HG02759 (cell line): ENCODE data around the gene CLEC2L.
"Not testable (repeated sequence)": the region's sequence is repeated elsewhere in the genome, so short reads cannot be mapped to it uniquely, and the experiment has no call there.

Source experiments
- ATAC-seq: cut with Tn5 transposase; IDR thresholded peaks from one replicate; pipeline ENCODE4 v1.9.1; 2021; ENCODE audit warnings: mild to moderate bottlenecking, moderate library complexity; ENCODE audit not compliant: unreplicated experiment

CLEC2L gene

DNA sequence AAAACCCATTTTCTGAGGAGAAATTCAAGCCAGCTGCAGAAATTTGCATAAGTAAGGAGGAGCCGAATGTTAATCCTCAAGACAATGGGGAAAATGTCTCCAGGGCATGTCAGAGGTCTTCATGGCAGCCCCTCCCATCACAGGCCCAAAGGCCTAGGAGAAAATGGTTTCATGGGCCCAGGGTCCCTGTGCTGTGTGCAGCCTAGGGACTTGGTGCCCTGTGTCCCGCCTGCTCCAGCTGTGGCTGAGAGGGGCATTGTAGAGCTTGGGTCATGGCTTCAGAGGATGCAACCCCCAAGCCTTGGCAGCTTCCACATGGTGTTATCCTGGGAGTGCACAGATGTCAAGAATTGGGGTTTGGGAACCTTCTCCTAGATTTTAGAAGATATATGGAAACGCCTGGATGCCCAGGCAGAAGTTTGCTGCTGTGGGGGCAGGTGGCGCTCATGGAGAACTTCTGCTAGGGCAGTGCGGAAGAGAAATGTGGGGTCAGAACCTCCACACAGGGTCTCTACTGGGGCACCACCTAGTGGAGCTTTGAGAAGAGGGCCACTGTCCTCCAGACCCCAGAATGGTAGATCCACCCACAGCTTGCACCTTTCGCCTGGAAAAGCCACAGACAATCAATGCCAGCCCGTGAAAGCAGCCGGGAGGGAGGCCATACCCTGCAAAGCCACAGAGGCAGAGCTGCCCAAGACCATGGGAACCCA, 30.7 kb downstream of the CLEC2L start:
- not testable (repeated sequence) for ATAC-seq

DNA sequence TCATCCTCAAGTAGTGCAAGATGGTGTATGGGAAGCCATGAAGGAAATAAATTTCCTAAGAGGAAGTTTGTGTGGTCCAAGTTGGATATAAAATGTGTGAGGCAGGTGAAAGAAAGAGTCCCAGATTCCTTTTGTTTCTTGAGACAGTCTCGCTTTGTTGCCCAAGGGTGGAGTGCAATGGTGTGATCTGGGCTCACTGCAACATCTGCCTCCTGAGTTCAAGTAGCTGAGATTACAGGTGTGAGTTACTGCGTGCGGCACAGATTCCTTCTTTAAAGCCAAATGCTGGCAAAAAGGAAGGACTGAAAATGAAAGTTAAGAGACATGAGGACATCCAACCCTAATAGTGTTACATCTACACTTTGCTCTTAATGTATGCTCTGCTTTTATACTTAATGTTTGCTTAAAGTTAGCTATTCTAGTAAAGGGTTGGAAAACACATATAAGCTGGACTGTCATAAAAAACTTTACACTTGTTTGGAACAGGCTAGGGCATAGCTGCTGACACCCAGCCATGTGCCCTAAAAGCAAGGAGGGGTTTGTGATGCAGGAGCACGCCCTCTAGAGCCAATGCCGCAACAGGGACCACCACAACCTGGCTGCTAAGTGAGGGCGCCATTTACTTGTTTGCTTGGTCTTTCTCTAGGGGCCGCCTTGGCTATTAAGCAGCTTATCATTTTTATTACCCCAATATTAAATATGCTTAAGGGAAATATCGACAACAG, 34.5 kb downstream of the CLEC2L start:
- no peak for ATAC-seq

DNA sequence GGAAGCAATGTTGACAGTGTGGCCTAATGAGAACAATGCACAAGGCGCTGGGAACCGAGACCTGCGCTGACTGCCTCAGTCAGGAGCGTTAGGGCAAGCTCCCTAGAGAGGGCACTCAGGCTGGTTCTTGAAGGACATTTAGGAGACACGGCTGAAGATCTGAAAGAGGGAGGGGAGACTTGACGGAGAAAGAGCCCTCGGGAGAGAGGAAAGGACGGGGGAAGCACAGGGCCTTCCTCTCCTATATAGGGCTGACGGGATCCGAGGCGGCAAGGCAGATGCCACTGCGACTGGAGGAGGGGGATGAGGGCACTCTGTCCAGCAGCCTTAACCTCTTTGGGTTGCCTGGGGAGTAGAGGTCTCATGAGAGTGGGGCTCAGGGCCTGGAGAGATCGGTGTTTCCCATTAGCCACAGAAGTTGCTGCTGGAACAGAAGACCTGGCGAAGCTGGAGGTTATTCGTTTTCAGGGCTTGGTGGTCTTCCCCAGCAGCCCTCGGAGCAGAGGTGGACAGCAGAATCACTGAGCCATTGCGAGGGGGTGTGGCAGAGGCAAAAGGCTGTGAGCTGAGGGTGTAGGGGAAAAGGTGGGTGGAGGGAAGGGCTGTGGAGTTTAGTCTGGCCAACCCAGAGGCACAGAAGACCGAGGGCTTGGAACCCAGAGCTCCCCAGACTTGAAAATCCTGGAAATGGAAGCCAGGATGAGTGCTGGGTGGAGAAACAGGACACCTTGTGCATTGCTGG, 36.0 kb downstream of the CLEC2L start:
- no peak for ATAC-seq

DNA sequence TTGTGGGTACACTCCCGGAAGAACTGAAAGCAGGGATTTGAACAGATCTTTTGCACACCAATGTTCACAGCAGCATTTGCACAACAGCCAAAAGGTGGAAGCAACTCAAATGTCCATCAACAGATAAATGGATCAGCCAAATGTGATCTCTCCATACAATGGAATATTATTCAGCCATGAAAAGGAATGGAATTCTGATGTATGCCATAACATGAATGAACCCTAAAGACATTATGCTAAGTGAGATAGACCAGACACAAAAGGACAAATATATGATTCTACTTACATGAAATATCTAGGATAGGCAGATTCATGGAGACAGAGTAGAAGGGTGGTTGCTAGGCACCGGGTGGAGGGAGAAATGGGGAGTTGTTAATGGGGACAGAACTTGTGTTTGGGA, 36.7 kb downstream of the CLEC2L start:
- no peak for ATAC-seq

DNA sequence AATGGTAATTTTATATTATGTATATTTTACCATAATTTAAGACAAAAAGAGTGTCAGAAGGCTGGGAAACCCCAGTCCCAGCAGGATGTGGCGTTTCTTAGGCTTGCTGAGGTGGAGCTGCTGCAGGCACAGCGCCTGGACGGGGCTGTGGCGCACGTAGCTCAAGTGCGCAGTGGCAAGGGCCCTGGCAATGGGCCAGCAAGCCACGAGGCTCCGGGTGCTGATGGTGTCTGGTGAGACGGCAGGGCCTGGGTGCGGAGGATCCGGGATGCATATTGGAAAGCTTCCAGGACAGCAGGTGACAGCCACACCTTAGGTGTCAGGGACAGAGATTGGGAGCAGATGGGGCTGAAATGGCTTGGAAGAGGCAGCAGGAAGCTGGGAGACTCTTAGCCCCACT, 37.2 kb downstream of the CLEC2L start:
- no peak for ATAC-seq

DNA sequence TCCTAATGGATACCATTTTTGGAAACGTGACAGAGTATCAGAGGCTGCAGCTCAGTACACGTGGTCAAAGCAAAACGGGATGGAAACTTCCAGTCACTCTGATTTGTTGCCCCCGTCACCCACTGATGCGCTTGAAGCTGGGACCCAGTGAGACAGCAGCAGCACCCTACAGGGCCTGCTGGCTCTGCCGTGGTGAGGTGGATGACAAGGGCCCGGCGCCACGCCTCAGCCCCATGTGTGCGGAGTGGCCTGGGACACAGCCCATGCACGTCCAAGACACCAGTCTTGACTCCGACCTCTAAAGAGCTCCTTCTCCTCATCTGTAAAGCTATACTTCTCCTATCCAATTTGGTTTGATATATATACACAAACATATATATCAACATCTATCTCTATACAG, 39.0 kb downstream of the CLEC2L start:
- ATAC-seq, result no peak

DNA sequence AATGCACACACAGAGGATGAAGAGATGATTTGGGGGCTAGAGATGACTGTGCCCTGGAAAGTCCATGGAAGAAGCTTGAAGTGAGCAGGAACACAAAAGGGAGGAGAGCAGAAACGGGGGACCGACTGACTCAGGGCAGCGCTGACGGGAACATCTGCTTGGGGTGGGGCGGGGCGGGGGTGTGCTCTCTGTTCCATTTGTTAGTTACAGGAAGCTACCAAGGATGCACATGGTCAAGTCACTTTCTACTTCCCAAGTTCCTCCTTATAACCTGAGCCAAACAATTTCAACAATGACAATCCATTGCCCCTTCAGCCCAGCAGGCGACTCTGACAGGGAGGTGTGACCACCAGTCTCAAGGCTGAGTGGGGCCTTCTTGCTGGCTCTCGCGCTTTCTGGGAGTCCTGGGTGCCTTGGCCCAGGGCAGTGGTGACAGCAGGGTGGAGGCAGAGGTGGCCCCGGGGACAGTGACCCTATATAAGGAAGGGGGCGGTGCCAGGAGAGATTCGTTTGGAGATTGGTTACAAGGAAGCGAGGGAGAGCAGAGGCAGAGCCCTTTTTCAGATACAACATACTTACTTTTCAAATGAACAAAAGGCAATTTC, 39.6 kb downstream of the CLEC2L start:
- no peak for ATAC-seq

DNA sequence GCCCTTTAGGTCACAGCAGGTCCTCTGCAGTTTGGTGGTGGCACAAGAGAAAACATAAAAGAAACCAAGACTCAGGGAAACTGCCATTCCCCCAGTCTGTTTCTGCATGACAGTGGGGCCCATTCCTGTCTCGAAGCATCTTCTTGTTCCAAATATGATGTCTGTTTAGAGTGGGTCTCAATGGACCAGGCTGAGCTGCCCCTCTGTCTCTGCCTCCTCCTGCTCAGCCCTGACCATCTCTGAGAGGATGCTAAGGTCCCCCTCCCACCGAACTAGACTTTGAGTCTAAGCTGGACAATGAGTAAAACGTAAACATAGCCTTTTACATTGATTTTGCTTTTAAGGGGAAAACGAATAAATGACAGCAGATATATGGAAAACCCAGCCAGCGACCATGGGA, 40.4 kb downstream of the CLEC2L start:
- ATAC-seq, result no peak

DNA sequence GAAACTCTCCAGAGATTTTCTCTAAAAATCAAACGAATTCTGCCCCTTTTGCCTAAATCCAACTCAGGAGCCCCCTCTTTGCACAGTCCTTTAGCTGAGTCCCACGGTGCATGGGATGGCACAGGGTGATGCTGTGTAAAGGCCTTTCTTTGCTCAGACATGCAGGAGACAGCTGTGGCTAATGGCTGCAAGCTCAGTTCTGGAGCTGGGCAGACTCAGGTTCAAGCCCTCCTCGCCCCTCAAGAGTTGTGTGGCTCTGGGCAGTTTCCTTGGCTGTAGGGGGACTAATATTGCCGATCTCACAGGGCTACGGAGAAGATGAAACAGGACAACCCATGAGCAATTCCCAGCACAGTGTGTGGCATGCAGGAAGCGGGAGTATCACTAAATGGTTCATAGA, 42.6 kb downstream of the CLEC2L start:
- no peak for ATAC-seq

DNA sequence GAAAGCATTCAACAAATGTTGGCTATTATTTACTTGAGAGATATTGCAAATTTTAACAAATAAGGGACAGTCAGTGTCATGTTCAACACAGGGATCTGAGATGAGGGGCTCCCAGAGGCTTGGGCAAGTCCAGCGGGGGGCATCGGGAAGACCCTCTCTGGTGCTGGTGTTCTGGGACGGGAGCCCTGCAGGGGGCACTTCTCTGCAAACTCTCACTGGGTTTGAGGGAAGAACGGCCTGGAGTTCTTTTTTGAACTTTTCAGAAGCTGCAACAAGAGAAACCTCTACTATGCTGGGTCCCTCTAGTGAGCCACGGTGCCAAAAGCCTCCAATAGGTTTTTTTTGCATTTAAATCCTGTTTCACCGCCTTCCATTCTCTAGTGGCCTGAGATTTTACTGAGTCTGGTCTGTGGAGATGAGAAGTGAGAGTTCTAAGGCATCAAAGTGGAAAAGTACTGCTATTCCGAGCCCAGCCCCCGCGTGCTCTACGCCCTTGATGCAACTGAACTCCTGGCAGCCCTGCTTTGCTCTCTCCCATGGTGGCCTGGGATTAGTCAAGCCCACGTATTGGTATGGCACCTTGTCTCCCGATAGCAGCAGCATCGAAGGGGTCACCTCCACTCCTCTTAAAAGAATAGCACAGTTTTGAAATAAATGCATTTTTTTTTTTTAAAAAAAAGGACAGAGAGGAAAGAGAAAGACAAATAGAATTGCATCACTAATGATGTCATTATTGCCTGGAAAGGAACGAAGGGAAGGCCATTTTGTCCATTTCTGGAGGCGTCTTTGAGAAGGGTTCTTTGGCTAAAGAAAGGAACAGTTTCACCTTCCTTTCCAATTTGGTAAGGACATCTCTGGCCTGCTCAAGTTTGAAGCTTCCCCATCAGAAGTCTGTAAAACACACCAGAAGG, 43.5 kb downstream of the CLEC2L start:
- ATAC-seq, result no peak

DNA sequence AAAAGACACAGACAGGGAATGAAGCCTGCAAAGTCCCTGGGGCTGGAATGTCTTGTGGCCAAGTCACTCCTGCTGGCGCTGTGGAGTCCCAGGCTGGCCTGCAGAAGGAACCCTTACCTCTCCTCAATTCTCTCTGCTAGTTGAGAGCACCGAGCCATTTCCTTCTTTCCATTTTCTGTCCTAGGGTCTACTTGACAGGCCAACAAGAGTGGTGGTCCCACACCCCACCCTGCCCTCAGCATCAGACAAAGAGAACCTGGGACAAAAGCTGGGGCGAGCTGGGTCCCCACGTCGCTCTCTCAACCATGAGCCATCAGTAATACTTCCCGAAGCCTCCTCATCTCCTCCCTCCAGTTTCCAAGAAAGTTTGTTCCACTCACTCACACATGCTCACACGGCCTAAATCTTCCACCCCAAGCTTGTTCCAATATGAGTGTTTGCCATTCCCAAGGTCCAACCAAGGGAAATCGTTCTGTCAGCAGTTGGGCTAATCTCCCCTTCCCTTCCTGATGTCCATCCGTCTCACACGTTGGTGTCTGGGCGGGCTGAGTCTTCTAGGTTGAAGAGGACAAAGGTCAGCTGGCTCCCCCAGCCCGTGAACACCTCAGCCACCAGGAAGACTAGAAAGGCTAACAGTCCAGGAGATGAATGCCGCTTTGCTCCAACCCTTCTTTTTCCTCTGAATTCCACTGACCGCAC, 44.3 kb downstream of the CLEC2L start:
- ATAC-seq, result no peak

DNA sequence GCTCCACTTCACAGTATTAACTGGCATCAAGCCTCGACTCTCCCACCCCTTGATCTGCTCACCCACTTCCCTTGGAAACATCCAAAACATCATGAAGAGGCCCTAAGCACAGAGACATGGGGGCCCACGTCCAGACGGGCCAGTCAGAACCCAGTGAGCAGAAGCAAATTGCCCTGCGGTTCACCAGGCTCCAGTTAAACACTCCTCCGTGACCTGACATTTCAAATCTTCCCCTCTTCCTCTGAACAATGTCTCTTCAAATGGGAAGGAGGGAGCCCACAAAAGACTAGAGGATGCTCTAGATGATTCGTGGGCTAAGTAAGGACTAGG, 44.8 kb downstream of the CLEC2L start:
- no peak for ATAC-seq

DNA sequence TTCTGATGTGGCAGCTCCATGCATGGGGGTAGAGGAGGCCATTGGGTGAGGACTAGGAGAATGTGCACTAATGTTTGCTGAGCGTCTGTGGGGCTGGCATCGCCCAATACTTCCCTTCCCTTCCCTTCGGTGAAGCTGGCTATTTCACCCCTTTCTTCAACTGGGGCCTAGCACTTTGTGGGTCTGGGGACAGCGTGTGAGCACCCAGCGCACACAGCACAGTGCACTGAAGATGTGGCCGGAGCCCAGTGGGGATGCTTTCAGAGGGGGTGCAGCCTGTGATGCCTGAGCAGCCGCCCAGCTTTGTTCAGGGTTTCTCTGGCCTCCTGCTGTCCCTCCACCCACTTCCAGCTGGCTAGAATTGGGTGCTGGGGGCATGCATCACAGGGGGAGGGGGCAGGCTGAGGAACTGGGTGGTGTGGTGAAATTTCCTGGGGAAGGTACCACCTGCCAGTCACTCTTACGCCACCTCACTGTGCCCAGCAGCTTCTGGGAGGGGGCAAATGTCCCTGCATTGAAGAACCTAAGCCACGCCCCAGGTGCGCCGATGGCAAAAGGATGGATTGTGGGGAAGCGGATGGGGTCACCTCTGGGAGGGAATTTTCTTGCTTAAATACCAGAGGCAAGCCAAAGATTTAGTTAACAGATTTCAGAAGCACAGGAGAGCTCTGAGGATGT, 45.5 kb downstream of the CLEC2L start:
- no peak for ATAC-seq

DNA sequence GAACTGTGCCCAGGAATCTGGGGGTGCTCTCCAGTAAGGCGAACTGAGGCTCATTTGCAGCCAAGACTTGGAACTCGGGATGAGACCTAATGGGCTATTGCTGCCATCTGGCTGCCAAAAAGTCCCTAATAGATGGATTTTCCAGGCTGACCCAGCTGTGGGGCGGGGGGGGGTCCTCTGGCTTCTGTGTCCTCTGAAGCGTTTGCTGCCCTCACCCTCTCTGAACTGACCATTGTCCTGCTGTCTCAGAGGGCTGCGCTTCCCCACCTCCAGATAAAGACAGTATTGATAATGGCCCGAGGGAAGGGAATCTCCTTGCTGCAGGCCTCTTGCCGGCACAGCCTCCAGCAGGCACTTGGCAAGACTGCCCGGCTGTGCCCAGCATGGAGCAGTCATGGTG, 46.6 kb downstream of the CLEC2L start:
- ATAC-seq, result no peak

DNA sequence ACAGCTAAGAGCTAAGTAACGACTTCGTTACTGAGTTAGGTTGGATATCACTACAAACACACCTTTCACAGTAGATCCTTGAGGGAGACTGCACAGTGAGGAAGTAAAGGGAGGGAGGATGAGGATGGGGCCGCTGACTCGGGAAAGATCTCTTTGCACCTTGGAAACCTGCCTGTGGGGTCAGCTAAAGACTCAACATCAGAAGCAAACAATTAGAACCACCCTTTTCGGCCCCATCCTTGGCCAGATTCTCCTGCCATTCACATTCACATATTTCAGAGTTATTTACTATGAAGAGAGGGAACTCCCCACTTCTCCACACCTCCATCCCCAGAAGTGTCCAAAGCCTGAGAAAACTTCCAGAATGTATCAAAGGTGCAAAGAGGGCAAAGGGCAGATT, 47.1 kb downstream of the CLEC2L start:
- no peak for ATAC-seq

DNA sequence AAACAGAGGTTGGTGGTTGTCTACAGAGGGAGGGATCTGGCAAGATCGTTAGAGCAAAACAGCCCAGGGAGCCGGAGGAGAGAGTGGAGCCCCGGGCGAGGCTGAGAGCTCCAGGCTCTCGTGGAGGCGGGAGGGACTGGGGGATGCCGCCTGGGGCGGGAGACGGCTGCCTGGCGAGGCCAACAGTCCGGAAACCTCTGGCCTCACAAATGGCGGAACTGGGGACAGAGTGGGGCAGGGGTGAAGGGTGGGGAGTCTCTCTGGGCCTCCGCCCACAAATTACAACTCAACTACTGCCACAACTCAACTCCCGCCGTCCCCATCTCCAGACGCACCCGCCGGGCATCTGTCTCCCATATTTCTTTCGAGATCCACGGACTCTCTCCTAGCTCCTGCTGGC, 47.7 kb downstream of the CLEC2L start:
- ATAC-seq, result no peak

DNA sequence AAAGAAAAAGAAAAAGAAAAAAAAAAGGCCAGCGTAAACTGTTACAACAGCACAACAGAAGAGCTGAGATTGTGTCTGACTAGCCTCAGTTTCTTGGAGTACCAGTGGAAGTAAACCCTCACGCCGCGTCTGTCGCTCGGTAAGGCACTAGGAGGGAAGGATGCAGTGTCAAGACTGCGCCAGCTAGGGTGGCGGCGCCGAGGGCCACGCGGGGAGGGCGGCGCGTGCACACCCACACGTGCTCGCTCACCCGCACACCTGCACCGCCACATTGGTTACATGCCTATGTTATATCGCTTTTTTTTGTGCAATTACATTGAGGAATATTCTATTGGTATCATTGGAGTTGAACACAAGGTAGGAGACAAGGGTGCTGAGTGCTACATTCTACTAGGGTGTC, 48.2 kb downstream of the CLEC2L start:
- ATAC-seq, result no peak

DNA sequence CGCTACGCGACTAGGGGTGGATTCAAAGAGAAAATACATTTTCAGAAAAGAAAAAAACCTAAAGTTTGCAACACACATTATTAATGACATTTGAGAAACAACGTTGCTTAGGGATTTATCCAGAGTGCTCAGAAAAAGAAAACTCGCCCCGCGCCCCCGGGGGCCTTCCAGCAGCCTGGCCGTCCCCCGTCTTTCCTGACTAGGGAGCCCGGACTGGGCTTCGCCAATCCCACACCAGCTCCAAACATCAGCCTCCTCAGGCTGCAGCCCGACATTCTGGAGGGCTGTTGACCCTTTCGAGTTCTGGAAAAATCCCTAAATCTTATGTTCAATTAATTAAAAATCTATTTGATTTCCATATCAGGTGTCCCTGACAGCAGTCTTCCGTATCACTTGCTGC, 48.6 kb downstream of the CLEC2L start:
- ATAC-seq, result no peak

DNA sequence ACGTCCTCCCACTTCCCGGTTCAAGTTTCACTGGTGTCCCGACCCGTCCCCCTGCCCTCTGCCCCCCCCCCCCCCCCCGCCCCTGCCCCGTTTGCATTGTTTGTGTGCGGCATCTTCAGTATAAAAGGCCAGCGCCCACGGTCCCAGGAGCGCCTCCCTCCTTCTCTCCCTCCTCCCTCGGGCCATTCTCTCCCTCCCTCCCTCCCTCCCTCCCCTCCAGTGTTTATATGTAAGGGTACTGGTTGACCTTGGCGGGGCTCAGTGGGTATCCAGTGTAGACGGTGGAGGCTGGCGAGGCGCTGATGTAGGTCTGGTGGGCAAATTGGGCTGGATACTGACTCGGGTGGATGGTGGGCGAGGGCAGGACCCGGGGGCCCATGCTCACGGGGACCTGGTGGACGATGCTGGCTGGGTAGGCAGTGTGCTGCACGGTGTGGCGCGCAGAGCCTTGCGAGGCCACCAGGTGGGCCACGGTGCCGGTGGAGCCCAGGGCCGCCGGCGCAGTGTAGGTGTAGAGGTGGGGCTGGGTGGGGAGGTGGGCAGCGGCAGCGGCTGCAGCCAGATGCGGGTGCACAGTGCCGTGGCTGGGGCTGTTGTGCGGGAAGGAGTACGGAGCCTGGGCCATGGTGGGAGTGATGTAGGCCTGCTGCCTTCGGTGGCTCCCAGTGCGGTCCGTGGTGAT, 49.4 kb downstream of the CLEC2L start:
- ATAC-seq, result no peak
